GM08714 (cell line): ENCODE results near the gene CFDP1.

Experiments
- H3K4me3 ChIP-seq: fragments of 200-500 bp; sonication (Bioruptor generic); 2 replicates; pipeline ENCODE4 v1.5.1; 2014; ENCODE audit warnings: mild to moderate bottlenecking, low read length, inconsistent platforms
- ZNF274 ChIP-seq: IDR thresholded peaks from 2 replicates; pipeline ENCODE4 v1.6.1; 2012; ENCODE audit warnings: mild to moderate bottlenecking, low read depth, low read length

CFDP1 gene

DNA sequence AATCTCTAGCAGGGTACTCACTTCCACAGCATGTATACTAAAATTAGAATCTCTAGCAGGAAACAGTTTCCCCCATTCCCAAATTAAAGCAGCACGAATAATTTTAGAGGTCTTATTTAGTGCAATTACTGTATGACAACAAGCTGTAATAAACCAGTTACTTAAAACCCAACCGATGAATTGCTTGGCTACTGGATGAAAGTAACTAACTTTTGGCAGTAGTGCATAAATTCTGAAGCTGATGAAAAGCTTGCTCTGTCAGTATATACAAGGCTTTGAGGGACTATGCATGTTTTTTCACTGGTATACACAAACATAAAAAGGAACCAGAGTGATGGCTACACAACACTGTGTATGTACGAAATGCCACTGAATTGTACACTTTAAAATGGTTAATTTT is 89.4 kb downstream of the CFDP1 start:
- TF ChIP-seq ZNF274: no peak
- no peak overlapping the region for H3K4me3 ChIP-seq

- no peak for TF ChIP-seq ZNF274
- H3K4me3 ChIP-seq: no peak overlapping the region
Observed at GRCh38 chr16:75343286-75343685, 90.0 kb downstream of the CFDP1 start.

GRCh38 chr16:75342308-75342811 is 90.9 kb downstream of the CFDP1 start:
- no peak for TF ChIP-seq ZNF274
- H3K4me3 ChIP-seq: no peak overlapping the region

DNA sequence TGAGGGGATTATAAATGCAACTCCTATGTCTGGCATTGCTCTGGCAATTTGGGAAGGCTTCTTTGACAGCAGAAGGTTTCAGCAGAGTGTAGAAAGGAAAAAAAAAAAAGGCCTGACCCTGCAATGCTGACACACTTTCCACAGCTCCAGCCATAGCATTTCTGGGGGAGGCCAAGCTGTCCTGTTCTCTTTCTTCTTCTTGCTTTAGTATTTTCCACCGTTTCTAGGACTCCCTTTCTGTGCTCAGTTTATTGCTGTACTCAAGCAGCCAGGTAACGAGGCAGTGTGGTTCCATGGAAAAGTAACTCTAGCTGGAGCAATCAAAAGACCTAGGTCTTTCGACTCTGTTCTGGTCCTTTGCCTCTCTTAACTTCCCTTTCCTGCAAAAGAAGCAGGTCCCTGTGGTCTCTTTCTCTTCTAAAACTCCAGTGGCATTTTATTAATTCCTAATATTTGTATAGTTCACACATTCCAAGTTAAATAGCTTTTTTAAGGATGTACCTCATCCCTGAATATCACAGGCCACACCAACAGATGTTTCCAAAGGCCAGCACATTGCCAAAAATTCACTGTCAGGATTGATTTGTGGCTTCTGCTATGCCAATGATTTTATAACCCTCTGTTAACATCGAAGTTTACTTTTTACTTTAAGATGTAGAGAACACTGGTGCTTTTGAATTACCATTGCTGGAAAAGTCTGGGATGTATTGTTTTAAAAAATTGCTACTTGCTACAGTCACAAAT is 91.6 kb downstream of the CFDP1 start:
- TF ChIP-seq ZNF274: no peak
- H3K4me3 ChIP-seq: no peak overlapping the region

- no peak overlapping the region for H3K4me3 ChIP-seq
- no peak for TF ChIP-seq ZNF274
Observed at GRCh38 chr16:75340741-75341491, 92.4 kb downstream of the CFDP1 start.

DNA sequence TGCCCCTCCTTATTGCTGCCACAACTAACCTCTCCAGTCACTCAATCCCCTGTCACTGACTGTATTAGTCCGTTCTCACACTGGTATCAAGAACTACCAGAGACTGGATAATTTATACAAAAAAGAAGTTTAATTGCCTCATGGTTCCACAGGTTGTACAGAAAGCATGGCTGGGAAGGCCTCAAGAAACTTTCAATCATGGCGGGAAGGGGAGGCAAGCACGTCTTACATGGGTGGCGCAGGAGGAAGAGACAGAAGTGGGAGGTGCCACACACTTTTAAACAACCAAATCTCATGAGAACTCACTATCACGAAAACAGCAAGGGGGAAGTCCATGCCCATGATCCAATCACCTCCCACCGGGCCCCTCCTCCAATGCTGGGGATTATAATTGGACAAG is 95.9 kb downstream of the CFDP1 start:
- TF ChIP-seq ZNF274: no peak
- no peak overlapping the region for H3K4me3 ChIP-seq

GRCh38 chr16:75336521-75336920 is 96.8 kb downstream of the CFDP1 start:
- no peak overlapping the region for H3K4me3 ChIP-seq
- TF ChIP-seq ZNF274: no peak

DNA sequence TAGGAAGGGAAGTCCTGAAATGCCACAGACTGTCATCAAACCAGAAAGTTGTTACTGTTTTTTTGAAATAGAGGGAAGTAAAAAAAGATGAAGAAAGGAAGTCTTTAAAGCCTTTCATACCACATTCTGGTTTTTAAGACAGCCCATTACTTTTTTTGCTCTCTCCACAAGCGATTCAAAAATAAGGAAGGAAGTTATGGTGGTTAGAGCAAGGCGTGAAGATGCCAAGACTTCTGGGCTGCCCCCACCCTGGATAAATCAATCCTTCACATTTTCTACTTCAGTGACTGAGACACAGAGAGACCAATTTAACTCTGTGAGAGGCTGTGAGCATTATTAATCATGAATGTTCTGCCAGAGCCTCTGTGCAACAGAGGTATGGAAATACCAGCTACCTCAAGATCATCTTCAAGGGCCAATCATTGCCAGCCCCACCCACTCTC is 99.6 kb downstream of the CFDP1 start:
- no peak overlapping the region for H3K4me3 ChIP-seq
- no peak for TF ChIP-seq ZNF274

DNA sequence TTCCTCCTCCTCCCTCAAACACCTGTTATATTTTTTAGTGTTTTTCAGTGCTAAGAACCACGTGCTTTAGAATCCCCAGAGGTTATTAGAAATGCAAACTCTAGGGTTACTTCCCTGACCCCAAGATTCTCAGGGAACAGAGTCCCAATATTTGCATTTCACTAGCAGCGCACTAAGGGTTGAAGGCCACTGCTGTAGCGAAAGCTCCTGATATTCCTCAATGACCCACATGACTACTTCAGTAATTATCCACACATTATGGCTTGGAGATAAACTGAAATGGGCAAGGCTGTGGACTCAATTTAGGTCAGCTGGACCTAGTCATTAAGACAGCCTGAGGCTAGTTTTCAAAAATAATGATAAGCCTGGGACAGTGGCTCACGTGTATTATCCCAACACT is 103.4 kb downstream of the CFDP1 start:
- H3K4me3 ChIP-seq: no peak overlapping the region
- TF ChIP-seq ZNF274: no peak

GRCh38 chr16:75326333-75326732 is 107.0 kb downstream of the CFDP1 start:
- no peak for TF ChIP-seq ZNF274
- no peak overlapping the region for H3K4me3 ChIP-seq

GRCh38 chr16:75323933-75324332 is 109.4 kb downstream of the CFDP1 start:
- no peak for TF ChIP-seq ZNF274
- no peak overlapping the region for H3K4me3 ChIP-seq

- TF ChIP-seq ZNF274: no peak
- no peak overlapping the region for H3K4me3 ChIP-seq
Observed at GRCh38 chr16:75323198-75323597, 110.1 kb downstream of the CFDP1 start.

DNA sequence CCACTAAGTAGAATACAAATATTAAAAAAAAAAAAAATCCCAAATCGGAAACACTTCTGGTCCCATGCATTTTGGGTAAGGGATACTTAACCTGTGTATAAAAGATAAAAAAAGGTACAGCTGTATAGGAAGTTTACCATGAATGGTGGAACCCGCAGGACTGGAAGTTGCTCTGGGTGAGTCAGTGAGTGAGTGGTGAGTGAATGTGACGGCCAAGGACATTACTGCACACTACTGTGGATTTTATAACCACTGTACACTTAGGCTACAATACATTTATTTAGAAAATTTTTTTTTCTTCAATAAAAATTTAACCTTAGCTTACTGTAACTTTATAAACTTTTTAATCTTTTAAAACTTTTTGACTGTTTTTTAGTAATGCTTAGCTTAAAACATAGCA is 110.6 kb downstream of the CFDP1 start:
- no peak overlapping the region for H3K4me3 ChIP-seq
- no peak for TF ChIP-seq ZNF274

- TF ChIP-seq ZNF274: no peak
- no peak overlapping the region; the same call in 1 of the 2 replicates for H3K4me3 ChIP-seq
Observed at GRCh38 chr16:75320435-75320834, 112.9 kb downstream of the CFDP1 start.
